ENCODE measurements around the gene BRD9. TPM values are rescaled to one million over a fixed set of nuclear protein-coding genes. Genes with fewer than 3 reads are reported as not detected.
"Not testable (repeated sequence)": the region's sequence is repeated elsewhere in the genome, so short reads cannot be mapped to it uniquely, and the experiment has no call there.

The BRD9 gene
- total and polyA plus RNA-seq, 2 donors (not counting 3 experiments of a cell fraction or from before 2014, with no cell fraction given): 17.6 to 67.6 TPM

- DNase-seq (ENCODE audit: low read depth, low spot score); FAIRE-seq; H3K79me2 ChIP-seq (ENCODE audit: control insufficient read depth, insufficient read depth, low read length); H3K9ac ChIP-seq (replicated peaks; ENCODE audit: extremely low read depth, insufficient read depth, low read length); H3K9me1 ChIP-seq (replicated peaks; ENCODE audit: control insufficient read depth, extremely low read depth, insufficient read depth, low read length); H3K9me3 ChIP-seq (replicated peaks; ENCODE audit: control insufficient read depth, insufficient read depth, low read length); H2AFZ ChIP-seq (ENCODE audit: low read depth, low read length); intact Hi-C loops (cut with micrococcal nuclease); H3K27me3 ChIP-seq (ENCODE audit: control insufficient read depth in 2 of 2, insufficient read depth in 2 of 2, low read length in 2 of 2); H3K4me3 ChIP-seq (replicated peaks in 1 of 3; ENCODE audit: insufficient read depth in 1 of 3, low read depth in 1 of 3, low read length in 3 of 3); H3K4me2 ChIP-seq (ENCODE audit: insufficient read depth, low read length); H3K4me1 ChIP-seq (ENCODE audit: control insufficient read depth, extremely low read depth, insufficient read depth, low read length); dilution Hi-C loops (cut with MboI; ENCODE audit: extremely low pct_ligation_motif_present, low sequenced_read_pairs); H3K36me3 ChIP-seq (ENCODE audit: control insufficient read depth in 2 of 2, extremely low read depth in 1 of 2, insufficient read depth in 2 of 2, low read length in 2 of 2); BruUV-seq (replicated peaks); POLR2A ChIA-PET; H4K20me1 ChIP-seq (replicated peaks; ENCODE audit: control insufficient read depth, extremely low read depth, insufficient read depth, low read length); H3K27ac ChIP-seq (ENCODE audit: insufficient read depth, low read depth, low read length): not testable (repeated sequence)
- CTCF ChIA-PET: interaction anchor here (0.7 to 2.5 kb wide), 17 partner anchors 10 to 711 kb away, joined by 3 to 23 read pairs (median 5); no protein-coding TSS in a partner anchor
Measured at GRCh38 chr5:933951-934350, 41.4 kb upstream of the BRD9 start.

DNA sequence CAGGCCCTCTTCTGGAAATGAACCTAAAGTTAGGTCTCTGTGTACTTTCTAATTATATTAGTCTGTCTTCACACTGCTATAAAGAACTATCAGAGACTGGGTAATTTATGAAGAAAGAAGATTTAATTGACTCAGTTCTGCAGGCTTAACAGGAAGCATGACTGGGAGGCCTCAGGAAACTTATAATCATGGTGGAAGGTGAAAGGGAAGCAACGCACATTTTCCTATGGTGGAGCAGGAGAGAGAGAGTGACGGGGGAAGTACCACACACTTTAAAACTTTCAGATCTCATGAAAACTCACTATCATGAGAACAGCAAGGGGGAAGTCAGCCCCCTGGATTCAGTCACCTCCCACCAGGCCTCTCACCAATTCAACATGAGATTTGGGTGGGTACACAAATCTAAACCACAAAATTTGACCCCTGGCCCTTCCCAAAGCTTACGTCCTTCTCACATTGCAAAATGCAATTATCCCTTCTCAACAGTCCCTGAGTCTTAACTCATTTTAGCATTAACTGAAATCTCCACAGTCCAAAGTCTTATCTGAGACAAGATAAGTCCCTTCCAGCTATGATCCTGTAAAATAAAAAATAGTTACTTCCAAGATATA lies 40.8 kb upstream of the BRD9 start:
- BruUV-seq (replicated peaks): no TSS peak
- no peak overlapping the region for H2AFZ ChIP-seq (ENCODE audit: low read depth, low read length)
- H3K9ac ChIP-seq (replicated peaks; ENCODE audit: extremely low read depth, insufficient read depth, low read length): no peak overlapping the region
- no peaks in the 10 kb centered on the region for H3K36me3 ChIP-seq (ENCODE audit: control insufficient read depth in 2 of 2, extremely low read depth in 1 of 2, insufficient read depth in 2 of 2, low read length in 2 of 2)
- FAIRE-seq (peak; percentile 33), DNase-seq (ENCODE audit: low read depth, low spot score) (no peak)
- no peak overlapping the region for H3K4me2 ChIP-seq (ENCODE audit: insufficient read depth, low read length)
- no peak overlapping the region for H3K4me3 ChIP-seq (replicated peaks in 1 of 3; ENCODE audit: insufficient read depth in 1 of 3, low read depth in 1 of 3, low read length in 3 of 3)
- no peaks in the 10 kb centered on the region for H3K27me3 ChIP-seq (ENCODE audit: control insufficient read depth in 2 of 2, insufficient read depth in 2 of 2, low read length in 2 of 2)
- no peaks in the 10 kb centered on the region for H4K20me1 ChIP-seq (replicated peaks; ENCODE audit: control insufficient read depth, extremely low read depth, insufficient read depth, low read length)
- no peaks in the 10 kb centered on the region for H3K9me1 ChIP-seq (replicated peaks; ENCODE audit: control insufficient read depth, extremely low read depth, insufficient read depth, low read length)
- ChIA-PET POLR2A (no interaction called here), CTCF (interaction anchor here (1.4 to 2.5 kb wide), 4 partner anchors 10 to 241 kb away, joined by 4 to 23 read pairs (median 11); no protein-coding TSS in a partner anchor)
- intact Hi-C loops (cut with micrococcal nuclease): no loop called here
- dilution Hi-C loops (cut with MboI; ENCODE audit: extremely low pct_ligation_motif_present, low sequenced_read_pairs): no loop called here
- H3K4me1 ChIP-seq (ENCODE audit: control insufficient read depth, extremely low read depth, insufficient read depth, low read length): no peaks in the 10 kb centered on the region
- no peak overlapping the region for H3K27ac ChIP-seq (ENCODE audit: insufficient read depth, low read depth, low read length)
- H3K79me2 ChIP-seq (ENCODE audit: control insufficient read depth, insufficient read depth, low read length): no peaks in the 10 kb centered on the region
- H3K9me3 ChIP-seq (replicated peaks; ENCODE audit: control insufficient read depth, insufficient read depth, low read length): no peaks in the 10 kb centered on the region
- TF ChIP-seq POLR2AphosphoS5 (IDR thresholded peaks at IDR 0.05; ENCODE audit: insufficient read depth, low read depth, low read length) (no peak), JUN (IDR thresholded peaks at IDR 0.05; ENCODE audit: borderline replicate concordance, insufficient read depth, insufficient read length, low read depth) (no peak), CTCF (IDR thresholded peaks at IDR 0.05; ENCODE audit: extremely low read depth in 1 of 2, insufficient read depth in 1 of 2, low read depth in 1 of 2, low read length in 2 of 2) (no peak), MYC (IDR thresholded peaks at IDR 0.05; ENCODE audit: low read depth, low read length) (no peak), FOS (IDR thresholded peaks at IDR 0.05; ENCODE audit: borderline replicate concordance, insufficient read depth, low read length) (no peak), EZH2 (IDR thresholded peaks at IDR 0.05; ENCODE audit: borderline replicate concordance, low read depth, low read length, severe bottlenecking) (no peak), GATA2 (IDR thresholded peaks at IDR 0.05; ENCODE audit: insufficient read depth, insufficient read length, low read depth, low read length) (no peak), POLR2A (IDR thresholded peaks at IDR 0.05; ENCODE audit: low read depth, low read length) (no peak)
- TF ChIP-seq, protein P1, sequence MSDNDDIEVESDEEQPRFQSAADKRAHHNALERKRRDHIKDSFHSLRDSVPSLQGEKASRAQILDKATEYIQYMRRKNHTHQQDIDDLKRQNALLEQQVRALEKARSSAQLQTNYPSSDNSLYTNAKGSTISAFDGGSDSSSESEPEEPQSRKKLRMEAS (IDR thresholded peaks at IDR 0.05; ENCODE audit: insufficient read depth, insufficient read length): no peak

Measured in endothelial cell of umbilical vein (primary cell).